HTR-8/SVneo (cell line): ENCODE data around the gene FASTK.

Source experiments
- DNase-seq: peaks from one replicate; pipeline ENCODE4 v3.0.0; 2011; ENCODE audit warnings: low spot score, mixed read lengths; ENCODE audit not compliant: insufficient read length
- FAIRE-seq: peaks from 2 replicates; lab custom pipeline; 2011; peaks lifted over from hg19 to GRCh38; lab: Jason Lieb, UNC

The FASTK gene

DNA sequence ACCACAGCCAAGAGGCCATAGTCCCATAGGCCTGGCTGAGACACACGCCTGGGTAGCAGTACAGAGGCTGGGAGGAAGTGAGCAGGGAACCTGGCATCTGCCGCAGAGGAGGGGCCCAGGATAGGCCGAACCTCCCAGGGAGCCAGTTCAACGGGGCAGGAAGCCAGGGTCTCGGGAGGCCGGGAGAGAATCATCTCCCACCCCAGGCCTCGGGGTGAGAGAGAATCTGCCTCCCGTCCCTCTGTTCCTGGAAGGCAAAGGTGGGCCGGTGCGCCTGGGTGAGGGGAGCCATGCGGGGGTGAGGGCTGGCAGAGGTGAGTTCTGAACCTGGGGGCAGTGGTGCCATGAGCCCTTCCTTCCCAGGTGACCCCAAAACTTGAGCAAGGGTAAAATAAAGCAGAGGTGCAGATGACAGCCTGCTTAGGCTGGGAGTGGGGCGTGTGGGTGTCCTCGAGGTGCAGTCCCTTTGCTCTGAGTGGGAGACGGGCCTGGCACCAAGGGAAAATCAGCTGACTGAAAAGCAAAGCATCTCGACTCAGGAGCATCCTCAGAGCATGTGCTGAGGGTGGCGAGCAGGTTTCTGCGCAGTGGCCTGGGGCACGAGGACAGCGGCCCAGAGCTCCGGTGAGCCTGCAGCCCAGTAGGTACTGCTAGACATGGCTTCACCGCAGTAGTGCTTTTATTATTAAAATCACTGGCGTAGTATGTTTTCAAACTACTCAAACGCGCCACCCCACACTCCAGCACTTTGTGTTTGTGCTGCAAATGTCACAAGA, 21.2 kb upstream of the FASTK start:
- FAIRE-seq (no peak), DNase-seq (no peak)

GRCh38 chr7:151100921-151101320, 20.3 kb upstream of the FASTK start:
- no peak for FAIRE-seq
- DNase-seq, result no peak

DNA sequence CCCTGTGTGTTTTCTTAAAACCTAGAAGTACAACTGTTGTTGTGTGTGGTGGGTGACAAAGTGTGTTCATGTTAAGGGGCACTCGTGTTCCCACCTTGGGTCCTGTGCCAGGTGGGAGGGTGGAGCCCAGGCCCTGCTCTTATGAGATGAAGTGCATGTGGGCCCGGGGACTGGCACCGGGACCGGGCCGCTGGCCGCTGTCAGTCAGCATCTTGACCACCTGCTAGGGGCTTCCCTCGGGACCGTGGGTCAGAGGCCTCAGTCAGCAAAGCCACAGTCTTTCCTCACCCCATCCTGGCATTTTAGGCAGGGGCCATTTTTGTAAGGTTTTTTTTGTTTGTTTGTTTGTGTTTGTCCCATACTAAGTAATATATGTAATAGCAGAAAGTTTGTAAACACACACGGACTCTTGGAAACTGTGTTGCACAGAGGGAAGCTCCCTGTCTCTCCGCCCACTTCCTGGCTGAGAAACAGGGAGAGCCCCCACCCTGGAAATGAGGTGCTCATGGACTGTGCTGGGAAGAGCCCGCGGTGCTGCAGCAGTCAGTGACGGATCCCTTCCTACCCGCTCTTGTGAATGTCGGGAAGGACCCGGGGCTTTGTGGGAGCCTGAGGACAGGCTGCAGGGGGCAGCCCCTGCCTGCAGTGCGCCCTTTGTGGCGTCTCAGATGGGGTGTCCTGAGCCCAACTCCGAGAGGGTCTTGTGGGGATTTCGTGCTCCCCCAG, 19.0 kb upstream of the FASTK start:
- DNase-seq (no peak), FAIRE-seq (no peak)

DNA sequence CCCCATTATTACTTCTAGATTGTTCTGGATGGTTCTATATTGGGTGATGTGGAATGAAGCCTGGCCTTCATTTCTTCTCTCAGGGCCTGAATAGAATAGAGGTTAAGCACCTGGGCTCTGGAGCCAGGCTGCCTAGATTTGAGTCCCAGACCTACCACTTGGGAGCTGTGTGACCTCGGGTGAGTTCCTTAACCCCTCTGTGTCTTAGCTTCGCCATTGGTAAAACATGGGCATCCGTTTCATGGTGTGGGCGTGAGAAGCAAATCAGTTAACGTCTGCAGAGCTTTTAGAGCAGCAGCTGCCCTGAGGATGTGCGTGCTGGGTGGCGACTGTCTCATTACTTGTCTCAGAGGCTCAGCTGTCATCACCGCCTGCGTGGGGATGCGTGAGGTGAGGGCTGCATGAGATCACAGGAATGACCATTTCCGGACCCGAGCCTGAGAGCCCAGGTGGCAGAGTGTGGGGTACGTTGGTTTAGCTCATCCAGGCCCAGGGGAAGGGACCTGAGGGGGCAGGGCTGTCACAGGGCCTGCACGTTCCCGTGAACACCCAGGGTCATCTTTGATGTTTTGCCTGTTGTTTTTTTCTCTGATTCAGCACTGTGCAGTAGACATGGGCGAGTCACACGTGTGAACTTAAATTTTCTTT, 15.3 kb upstream of the FASTK start:
- DNase-seq (no peak), FAIRE-seq (no peak)

DNA sequence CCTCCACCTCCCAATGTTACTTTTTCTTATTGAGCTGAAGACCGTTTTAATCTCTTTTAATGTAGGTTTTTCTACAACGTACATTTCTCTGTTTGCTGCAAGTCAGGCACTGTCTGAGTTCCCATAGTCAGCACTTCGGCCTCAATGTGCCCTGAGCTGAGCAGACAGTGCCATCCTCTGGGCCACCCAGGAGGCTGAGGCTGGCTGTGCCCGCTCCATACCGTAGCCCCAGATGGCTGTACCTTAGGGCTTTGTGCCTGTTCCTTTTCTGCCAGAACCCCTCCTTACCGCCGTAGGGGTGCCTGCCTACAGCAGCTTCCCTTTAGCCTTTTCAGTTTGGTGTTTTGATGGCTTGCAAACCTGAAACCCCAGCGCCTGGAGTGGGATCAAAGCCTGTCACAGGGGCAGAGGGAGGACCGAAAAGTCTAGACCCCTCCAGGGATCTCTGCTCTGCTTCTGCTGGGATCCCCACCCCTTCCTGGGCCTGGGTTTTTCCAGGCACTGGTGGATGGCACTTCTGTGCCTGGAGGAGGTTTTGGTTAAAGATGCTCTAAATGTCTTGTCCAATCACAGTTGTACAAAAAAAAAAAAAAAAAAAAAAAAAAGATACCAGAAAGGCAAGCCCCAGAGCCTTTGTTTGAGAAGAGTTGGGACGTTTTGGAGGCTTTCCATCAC, 14.7 kb upstream of the FASTK start:
- DNase-seq (no peak), FAIRE-seq (no peak)

DNA sequence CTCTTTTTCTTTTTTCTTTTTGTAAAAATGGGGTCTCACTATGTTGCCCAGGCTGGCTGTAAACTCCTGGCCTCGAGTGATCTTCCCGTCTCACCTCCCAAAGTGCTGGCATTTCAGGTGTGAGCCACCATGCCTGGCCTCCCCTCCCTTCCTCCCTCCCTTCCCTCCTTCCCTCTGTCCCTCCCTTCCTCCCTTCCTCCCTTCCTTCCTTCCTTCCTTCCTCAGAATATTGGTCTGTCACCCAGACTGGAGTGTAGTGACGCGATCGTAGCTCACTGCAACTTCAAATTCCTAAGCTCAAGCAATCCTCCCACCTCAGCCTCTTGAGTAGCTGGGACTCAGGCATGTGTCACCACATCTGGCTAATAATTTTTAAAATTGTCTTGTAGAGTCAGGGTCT, 14.1 kb upstream of the FASTK start:
- FAIRE-seq, result no peak
- DNase-seq, result no peak

- DNase-seq, result no peak
- FAIRE-seq, result no peak
These were observed 13.1 kb upstream of the FASTK start for GRCh38 chr7:151093748-151094147.

- FAIRE-seq, result no peak
- DNase-seq, result no peak
These were observed 11.4 kb upstream of the FASTK start for GRCh38 chr7:151091988-151092387.

- no peak for DNase-seq
- FAIRE-seq, result no peak
These were observed 10.8 kb upstream of the FASTK start for GRCh38 chr7:151091431-151091830.

DNA sequence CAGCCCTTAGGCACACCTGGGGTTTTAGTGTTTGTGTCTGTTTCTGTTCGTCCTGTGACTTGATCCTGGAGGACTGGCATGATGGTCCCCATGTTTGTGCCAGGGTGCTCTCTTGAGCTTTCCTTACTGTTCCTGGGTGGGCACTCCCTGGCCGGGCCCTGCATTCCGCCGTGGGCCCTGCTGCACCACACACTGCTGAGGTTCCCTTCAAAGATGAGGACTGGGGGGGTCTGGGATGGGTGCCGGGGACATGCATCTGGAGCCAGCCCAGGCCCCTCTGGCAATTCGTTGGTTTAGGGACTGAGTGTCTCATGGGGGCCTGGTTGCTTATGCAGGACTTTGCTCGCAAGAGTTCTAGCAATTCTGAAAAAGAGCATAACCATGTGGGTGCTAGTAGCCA, 10.4 kb upstream of the FASTK start:
- DNase-seq, result no peak
- no peak for FAIRE-seq

DNA sequence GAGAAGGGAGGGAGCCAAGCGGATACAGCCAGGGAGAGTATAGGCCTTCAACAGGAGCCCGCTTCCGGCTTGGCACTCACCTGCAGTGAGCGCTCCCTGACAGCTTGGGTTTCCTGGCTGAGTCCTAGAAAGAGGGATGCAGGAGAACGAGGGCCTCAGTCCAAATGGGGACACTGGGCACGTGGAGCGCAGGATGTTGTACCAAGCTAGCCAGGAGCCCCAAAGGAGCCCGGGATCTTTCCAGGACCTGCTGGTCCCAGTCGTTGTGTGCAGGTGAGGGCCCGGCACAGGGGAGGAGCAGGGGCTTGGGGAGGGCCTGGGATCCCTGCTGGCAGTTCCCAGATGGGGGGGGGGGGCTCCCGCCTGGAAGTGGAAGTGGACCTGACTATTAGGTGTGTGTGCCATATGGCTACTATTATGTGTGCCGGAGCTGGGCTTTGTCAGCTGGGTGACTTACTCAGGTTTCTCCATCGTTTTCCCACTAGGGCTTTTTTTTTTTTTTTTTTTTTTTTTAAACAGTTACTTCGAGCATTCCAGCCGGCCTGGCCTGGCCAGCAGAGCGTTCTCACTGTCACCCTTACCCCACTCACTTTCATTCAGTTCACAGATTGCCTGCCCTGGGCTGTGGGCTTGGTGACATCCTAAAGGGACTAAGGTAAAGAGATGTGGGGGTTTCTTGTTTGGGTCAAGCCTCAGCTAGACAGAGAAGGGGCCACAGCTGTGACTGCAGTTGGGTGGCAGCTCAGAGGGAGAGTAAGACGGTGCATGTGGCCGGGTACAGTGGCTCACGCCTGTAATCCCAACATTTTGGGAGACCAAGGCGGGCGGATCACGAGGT, 9.5 kb upstream of the FASTK start:
- DNase-seq, result no peak
- FAIRE-seq, result no peak

GRCh38 chr7:151088856-151089699, 8.5 kb upstream of the FASTK start:
- FAIRE-seq (no peak), DNase-seq (no peak)

- DNase-seq, result no peak
- FAIRE-seq, result no peak
These were observed 7.6 kb upstream of the FASTK start for GRCh38 chr7:151088019-151088855.

- FAIRE-seq, result no peak
- no peak for DNase-seq
These were observed 6.8 kb upstream of the FASTK start for GRCh38 chr7:151087245-151088018.

DNA sequence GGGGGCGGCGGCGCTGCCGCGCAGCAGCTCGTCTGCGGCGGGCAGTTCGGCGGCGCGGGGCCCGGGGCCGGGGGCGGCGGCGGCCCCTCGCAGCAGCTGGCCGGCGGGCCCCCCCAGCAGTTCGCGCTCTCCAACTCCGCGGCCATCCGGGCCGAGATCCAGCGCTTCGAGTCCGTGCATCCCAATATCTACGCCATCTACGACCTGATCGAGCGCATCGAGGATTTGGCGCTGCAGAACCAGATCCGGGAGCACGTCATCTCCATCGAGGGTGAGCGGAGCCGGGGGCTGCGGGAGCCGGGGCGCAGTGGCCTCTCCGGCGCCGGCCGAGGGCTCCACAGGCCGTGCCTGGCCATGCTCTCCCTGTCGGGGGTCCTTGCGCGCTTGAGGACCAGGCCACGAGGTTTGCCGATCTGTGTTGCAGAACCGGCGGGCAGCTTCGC, 6.2 kb upstream of the FASTK start:
- DNase-seq, result no peak
- FAIRE-seq, result no peak

- FAIRE-seq (no peak), DNase-seq (peak; percentile 77)
These were observed 5.3 kb upstream of the FASTK start, which contains the start of gene AGAP3 for GRCh38 chr7:151085691-151086620. AGAP3 (plus strand) TSS chr7:151086475; CDS start chr7:151086742, 267 bp downstream.
